Upper lobe of left lung (tissue), 6 donors: ENCODE measurements around the gene CROT. TPM values are rescaled to one million over a fixed set of nuclear protein-coding genes. Genes with fewer than 3 reads are reported as not detected.

Experiments
- ATAC-seq, 2 donors: fragments of 200-7000 bp; cut with Tn5 transposase; one replicate each; pipeline ENCODE4 v1.9.1; 2022; ENCODE audit warnings: mild to moderate bottlenecking in 2 of 2, moderate library complexity in 2 of 2; ENCODE audit not compliant: low FRiP score in 2 of 2
- DNase-seq, 2 donors: peaks; one replicate each; pipeline ENCODE4 v3.0.0-alpha.2; 2019 to 2020
- H3K27ac ChIP-seq, 4 donors: fragments of 200-600 bp; sonication (generic); one replicate each; pipeline ENCODE4 v1.5.1; 2016 to 2019
- H3K27me3 ChIP-seq, 4 donors: fragments of 200-600 bp; sonication (generic); one replicate each; pipeline ENCODE4 v1.5.1; 2017 to 2019
- H3K36me3 ChIP-seq, 4 donors: fragments of 200-600 bp; sonication (generic); one replicate each; pipeline ENCODE4 v1.5.1; 2016 to 2019
- H3K4me1 ChIP-seq, 4 donors: fragments of 200-600 bp; sonication (generic); one replicate each; pipeline ENCODE4 v1.5.1; 2018 to 2019
- H3K4me3 ChIP-seq, 4 donors: fragments of 200-600 bp; sonication (generic); one replicate each; pipeline ENCODE4 v1.5.1; 2017 to 2019; ENCODE audit warnings: mild to moderate bottlenecking in 2 of 4, moderate library complexity in 1 of 4
- H3K9me3 ChIP-seq, 4 donors: fragments of 200-600 bp; sonication (generic); one replicate each; pipeline ENCODE4 v1.5.1; 2018 to 2019
- EP300 ChIP-seq, 4 donors: sonication (generic); formaldehyde crosslinking; IDR thresholded peaks; one replicate each; pipeline ENCODE4 v1.5.1; 2017; ENCODE audit warnings: antibody characterized with exemption in 4 of 4, control low read depth in 2 of 4
- POLR2A ChIP-seq, 4 donors: fragments of 450-650 bp; IDR thresholded peaks; one replicate each; pipeline ENCODE4 v1.5.1; 2016 to 2017; ENCODE audit warnings: antibody characterized with exemption in 4 of 4, mild to moderate bottlenecking in 2 of 4
- POLR2AphosphoS5 ChIP-seq, 2 donors: sonication (generic); formaldehyde crosslinking; IDR thresholded peaks; one replicate each; pipeline ENCODE4 v1.5.1; 2017; ENCODE audit warnings: antibody characterized with exemption in 2 of 2
- WGBS, 2 donors: methylation state at CpG; one replicate each; pipeline ENCODE4 v1.1.5; 2017 to 2018; 5-methylcytosine and 5-hydroxymethylcytosine counted together
- total RNA-seq, 6 donors: library from RNA; depleted of rRNA in 4 of 6; stranded (reverse); fragments of >200 nt in 4 of 6; gene quantifications; one replicate each; pipeline versions ENCODE4 v1.1.0 to v1.2.1, GENCODE V29; 2016 to 2021
- TF ChIP-seq, protein P1 (sequence below), 6 experiments: fragments of 450-650 bp in 4 of 6; fragments of 200-600 bp in 2 of 6; sonication (generic) in 2 of 6; IDR thresholded peaks; one replicate each; pipeline ENCODE4 v1.5.1; 2016 to 2019; ENCODE audit warnings: antibody characterized with exemption in 6 of 6
- donor health status: DM: no; HTN: no; CAD: no; lungs with moderate emphysema.
- donor health status: DM: no; HTN: yes; CAD: no; lungs with severe emphysema.

The CROT gene
- total RNA-seq, 6 donors from 2014 or later, result 2.9 to 16.6 (median 8.6) TPM

DNA sequence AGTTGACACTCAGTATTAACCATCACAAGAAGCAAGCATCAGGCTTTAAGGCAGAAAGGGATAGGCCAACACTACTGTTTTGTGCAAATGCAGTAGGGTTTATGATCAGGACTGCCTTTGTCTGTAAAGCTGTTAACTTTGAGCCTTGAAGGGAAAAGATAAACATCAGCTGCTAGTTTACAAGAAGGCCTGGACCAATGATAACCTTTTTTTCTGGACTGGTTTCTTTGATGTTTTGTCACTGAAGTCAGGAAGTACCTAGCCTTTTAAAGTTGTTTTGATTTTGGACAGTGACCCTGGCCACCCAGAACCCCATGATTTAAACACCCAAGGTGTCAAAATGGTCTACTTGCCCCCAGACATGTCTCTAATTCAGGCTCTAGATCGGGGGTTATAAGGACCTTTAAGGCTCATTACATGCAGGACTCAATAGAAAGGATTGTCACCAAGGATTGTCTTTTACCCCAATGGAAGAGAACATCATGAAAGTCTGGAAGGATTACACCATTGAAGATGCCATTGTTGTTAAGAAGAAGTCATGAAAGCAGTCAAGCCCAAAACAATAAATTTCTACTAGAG, 50.1 kb downstream of the CROT start:
- 80 to 82% methylated on average over 1 of the region's 1 CpG for WGBS, 2 donors
- no peaks in the 10 kb centered on the region for H3K9me3 ChIP-seq
- DNase-seq, result no peak
- H3K4me3 ChIP-seq, result no peak overlapping the region
- no peaks in the 10 kb centered on the region for H3K27me3 ChIP-seq
- TF ChIP-seq POLR2AphosphoS5 (IDR thresholded peaks at IDR 0.05) (no peak), POLR2A (IDR thresholded peaks at IDR 0.05) (no peak), EP300 (IDR thresholded peaks at IDR 0.05) (no peak)
- TF ChIP-seq, protein P1, sequence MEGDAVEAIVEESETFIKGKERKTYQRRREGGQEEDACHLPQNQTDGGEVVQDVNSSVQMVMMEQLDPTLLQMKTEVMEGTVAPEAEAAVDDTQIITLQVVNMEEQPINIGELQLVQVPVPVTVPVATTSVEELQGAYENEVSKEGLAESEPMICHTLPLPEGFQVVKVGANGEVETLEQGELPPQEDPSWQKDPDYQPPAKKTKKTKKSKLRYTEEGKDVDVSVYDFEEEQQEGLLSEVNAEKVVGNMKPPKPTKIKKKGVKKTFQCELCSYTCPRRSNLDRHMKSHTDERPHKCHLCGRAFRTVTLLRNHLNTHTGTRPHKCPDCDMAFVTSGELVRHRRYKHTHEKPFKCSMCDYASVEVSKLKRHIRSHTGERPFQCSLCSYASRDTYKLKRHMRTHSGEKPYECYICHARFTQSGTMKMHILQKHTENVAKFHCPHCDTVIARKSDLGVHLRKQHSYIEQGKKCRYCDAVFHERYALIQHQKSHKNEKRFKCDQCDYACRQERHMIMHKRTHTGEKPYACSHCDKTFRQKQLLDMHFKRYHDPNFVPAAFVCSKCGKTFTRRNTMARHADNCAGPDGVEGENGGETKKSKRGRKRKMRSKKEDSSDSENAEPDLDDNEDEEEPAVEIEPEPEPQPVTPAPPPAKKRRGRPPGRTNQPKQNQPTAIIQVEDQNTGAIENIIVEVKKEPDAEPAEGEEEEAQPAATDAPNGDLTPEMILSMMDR (IDR thresholded peaks at IDR 0.05), result no peak
- peaks cover 0 to 23% (median 2%) of the 10 kb centered on the region in 4 donors for H3K36me3 ChIP-seq
- ATAC-seq, result no peak
- no peak overlapping the region for H3K27ac ChIP-seq
- H3K4me1 ChIP-seq, result no peaks in the 10 kb centered on the region

GRCh38 chr7:87398446-87398845, 53.0 kb downstream of the CROT start:
- Histone ChIP-seq H3K9me3 (no peaks in the 10 kb centered on the region), H3K27me3 (no peaks in the 10 kb centered on the region), H3K36me3 (peaks cover 0 to 7% (median 0%) of the 10 kb centered on the region in 4 donors), H3K27ac (no peak overlapping the region), H3K4me1 (no peaks in the 10 kb centered on the region), H3K4me3 (no peak overlapping the region)
- TF ChIP-seq EP300 (IDR thresholded peaks at IDR 0.05) (no peak), POLR2AphosphoS5 (IDR thresholded peaks at IDR 0.05) (no peak), POLR2A (IDR thresholded peaks at IDR 0.05) (no peak)
- TF ChIP-seq, protein P1 (IDR thresholded peaks at IDR 0.05), result no peak
- DNase-seq (no peak), ATAC-seq (no peak)
- WGBS, 2 donors, result 92 to 95% methylated on average over 2 of the region's 2 CpGs

GRCh38 chr7:87404674-87405073, 59.2 kb downstream of the CROT start:
- H3K36me3 ChIP-seq, result no peaks in the 10 kb centered on the region
- TF ChIP-seq POLR2AphosphoS5 (IDR thresholded peaks at IDR 0.05) (no peak), EP300 (IDR thresholded peaks at IDR 0.05) (no peak), POLR2A (IDR thresholded peaks at IDR 0.05) (no peak)
- TF ChIP-seq, protein P1 (IDR thresholded peaks at IDR 0.05), result no peak
- no peak for ATAC-seq
- H3K4me1 ChIP-seq, result no peaks in the 10 kb centered on the region
- no peak overlapping the region for H3K27ac ChIP-seq
- DNase-seq, result no peak
- H3K27me3 ChIP-seq, result no peaks in the 10 kb centered on the region
- no peak overlapping the region for H3K4me3 ChIP-seq
- H3K9me3 ChIP-seq, result no peaks in the 10 kb centered on the region

DNA sequence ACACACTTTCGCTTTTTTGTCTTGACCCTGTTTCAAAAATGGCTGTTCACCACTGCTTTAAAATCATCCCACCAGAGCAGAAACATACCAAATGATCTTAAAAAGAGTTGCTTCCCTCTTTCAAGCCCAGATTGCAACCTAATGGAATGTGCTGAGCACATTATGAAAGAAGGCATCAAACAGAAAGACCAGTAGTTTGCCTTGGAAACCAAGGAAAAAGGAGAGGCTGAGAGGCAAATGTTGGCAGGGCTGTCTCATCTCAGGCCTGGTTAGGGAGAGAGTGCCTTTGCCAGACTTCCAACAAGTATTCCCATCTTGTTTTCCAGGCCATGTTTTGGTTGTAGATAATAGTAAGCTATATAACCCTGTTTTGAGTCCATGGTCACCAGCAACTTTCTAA, 65.7 kb downstream of the CROT start:
- H3K27me3 ChIP-seq, result no peaks in the 10 kb centered on the region
- DNase-seq (no peak), ATAC-seq (no peak)
- no peak overlapping the region for H3K27ac ChIP-seq
- no peaks in the 10 kb centered on the region for H3K4me1 ChIP-seq
- no peaks in the 10 kb centered on the region for H3K36me3 ChIP-seq
- TF ChIP-seq POLR2A (IDR thresholded peaks at IDR 0.05), result no peak
- no peaks in the 10 kb centered on the region for H3K9me3 ChIP-seq
- WGBS, 2 donors, result 95 to 100% methylated on average over 1 of the region's 1 CpG
- H3K4me3 ChIP-seq, result no peak overlapping the region

- DNase-seq (no peak), ATAC-seq (no peak)
- Histone ChIP-seq H3K4me3 (no peak overlapping the region), H3K27me3 (no peaks in the 10 kb centered on the region), H3K4me1 (no peaks in the 10 kb centered on the region), H3K9me3 (no peaks in the 10 kb centered on the region), H3K27ac (no peak overlapping the region), H3K36me3 (no peaks in the 10 kb centered on the region)
- WGBS, 2 donors, result 77 to 88% methylated on average over 1 of the region's 1 CpG
- TF ChIP-seq EP300 (IDR thresholded peaks at IDR 0.05) (no peak), POLR2AphosphoS5 (IDR thresholded peaks at IDR 0.05) (no peak), POLR2A (IDR thresholded peaks at IDR 0.05) (no peak)
- TF ChIP-seq, protein P1 (IDR thresholded peaks at IDR 0.05), result no peak
Measured at GRCh38 chr7:87413029-87413428, 67.6 kb downstream of the CROT start.
